Fibroblast of lung (primary cell): ENCODE data around the gene CMTM7. TPM values are rescaled to one million over a fixed set of nuclear protein-coding genes. Genes with fewer than 3 reads are reported as not detected.

Experiments used
- DNase-seq, 2 donors: peaks; one replicate each; pipeline versions ENCODE4 v3.0.0 to v3.0.0-alpha.2; 2010; ENCODE audit warnings: low read depth in 2 of 2
- H2AFZ ChIP-seq: 2 replicates; pipeline ENCODE4 v1.5.1; 2012; ENCODE audit warnings: low read length, control low read depth, inconsistent platforms
- H3K27ac ChIP-seq: 2 replicates; pipeline ENCODE4 v1.5.1; 2011; ENCODE audit warnings: low read length, control low read depth; ENCODE audit not compliant: insufficient read depth
- H3K27me3 ChIP-seq: 2 replicates; pipeline ENCODE4 v1.5.1; 2011; ENCODE audit warnings: mild to moderate bottlenecking, low read length; ENCODE audit not compliant: control insufficient read depth, insufficient read depth
- H3K36me3 ChIP-seq: 2 replicates; pipeline ENCODE4 v1.5.1; 2011; ENCODE audit warnings: low read length; ENCODE audit not compliant: control insufficient read depth, insufficient read depth
- H3K4me1 ChIP-seq: 2 replicates; pipeline ENCODE4 v1.5.1; 2011; ENCODE audit warnings: low read length; ENCODE audit not compliant: control insufficient read depth, insufficient read depth; ENCODE audit errors: extremely low read depth
- H3K4me2 ChIP-seq: 2 replicates; pipeline ENCODE4 v1.5.1; 2011; ENCODE audit warnings: low read length, control low read depth; ENCODE audit not compliant: insufficient read depth; ENCODE audit errors: extremely low read depth
- H3K4me3 ChIP-seq, 4 experiments: fragments of 200-600 bp in 1 of 4; sonication (generic) in 1 of 4; replicated peaks in 1 of 4; 2 replicates each; pipeline ENCODE4 v1.5.1; 2011 to 2016; ENCODE audit warnings: low read length in 4 of 4, low read depth in 3 of 4, mild to moderate bottlenecking in 3 of 4, control low read depth in 2 of 4, inconsistent platforms in 1 of 4, mixed read lengths in 1 of 4; ENCODE audit not compliant: insufficient read depth in 1 of 4; ENCODE audit errors: control extremely low read depth in 1 of 4
- H3K79me2 ChIP-seq: 2 replicates; pipeline ENCODE4 v1.5.1; 2012; ENCODE audit warnings: mild to moderate bottlenecking, low read length, inconsistent platforms; ENCODE audit not compliant: control insufficient read depth, insufficient read depth
- H3K9ac ChIP-seq: 2 replicates; pipeline ENCODE4 v1.5.1; 2011; ENCODE audit warnings: mild to moderate bottlenecking, low read length, control low read depth; ENCODE audit not compliant: insufficient read depth
- H3K9me3 ChIP-seq: 2 replicates; pipeline ENCODE4 v1.5.1; 2012; ENCODE audit warnings: low read depth, low read length; ENCODE audit not compliant: control insufficient read depth, insufficient read depth
- H4K20me1 ChIP-seq: 2 replicates; pipeline ENCODE4 v1.5.1; 2011; ENCODE audit warnings: low read length; ENCODE audit not compliant: control insufficient read depth, insufficient read depth; ENCODE audit errors: extremely low read depth
- CTCF ChIP-seq, 2 donors: IDR thresholded peaks in 1 of 2; conservative IDR thresholded peaks in 1 of 2; 1 replicate in 1 of 2; 2 replicates in 1 of 2; pipeline ENCODE4 v1.5.1; 2011 to 2012; ENCODE audit warnings: low read length in 2 of 2, control low read depth in 1 of 2, inconsistent platforms in 1 of 2, low read depth in 1 of 2, mild to moderate bottlenecking in 1 of 2
- EZH2 ChIP-seq: IDR thresholded peaks from 2 replicates; pipeline ENCODE4 v1.5.1; 2012; ENCODE audit warnings: low read length, control low read depth, mild to moderate bottlenecking; ENCODE audit errors: missing control alignments
- polyA plus RNA-seq, 2 donors: library from polyadenylated mRNA; depleted of rRNA in 1 of 2; stranded (reverse) in 1 of 2; unstranded in 1 of 2; fragments of >200 nt; gene quantifications; 2 replicates each; pipeline ENCODE4 v1.2.1, GENCODE V29; 2011 to 2012; ENCODE audit warnings: missing spikeins in 1 of 2
- total RNA-seq: library from RNA; depleted of rRNA; stranded (reverse); fragments of >200 nt; gene quantifications from 2 replicates; pipeline ENCODE4 v1.2.1, GENCODE V29; 2014

CMTM7 gene
- total and polyA plus RNA-seq, 2 donors (not counting 1 experiment from before 2014, with no cell fraction given), result 3.5 to 9.3 TPM

- Histone ChIP-seq H3K4me3 (no peak overlapping the region), H3K27ac (no peak overlapping the region), H3K4me2 (no peak overlapping the region), H2AFZ (no peak overlapping the region), H3K9ac (no peak overlapping the region), H3K27me3 (no peaks in the 10 kb centered on the region), H3K9me3 (no peaks in the 10 kb centered on the region), H3K36me3 (peaks cover 2% of the 10 kb centered on the region), H3K4me1 (no peaks in the 10 kb centered on the region), H4K20me1 (no peaks in the 10 kb centered on the region), H3K79me2 (peaks cover under 1% of the 10 kb centered on the region)
- TF ChIP-seq EZH2 (no peak), CTCF (conservative IDR thresholded peaks at IDR 0.05 in 1 of 2, IDR thresholded peaks at IDR 0.05 in 1 of 2; ENCODE audit: low read depth in 1 of 2, low read length in 2 of 2) (no peak)
- no peak for DNase-seq
Measured at GRCh38 chr3:32488474-32489008, 96.9 kb downstream of the CMTM7 start.

DNA sequence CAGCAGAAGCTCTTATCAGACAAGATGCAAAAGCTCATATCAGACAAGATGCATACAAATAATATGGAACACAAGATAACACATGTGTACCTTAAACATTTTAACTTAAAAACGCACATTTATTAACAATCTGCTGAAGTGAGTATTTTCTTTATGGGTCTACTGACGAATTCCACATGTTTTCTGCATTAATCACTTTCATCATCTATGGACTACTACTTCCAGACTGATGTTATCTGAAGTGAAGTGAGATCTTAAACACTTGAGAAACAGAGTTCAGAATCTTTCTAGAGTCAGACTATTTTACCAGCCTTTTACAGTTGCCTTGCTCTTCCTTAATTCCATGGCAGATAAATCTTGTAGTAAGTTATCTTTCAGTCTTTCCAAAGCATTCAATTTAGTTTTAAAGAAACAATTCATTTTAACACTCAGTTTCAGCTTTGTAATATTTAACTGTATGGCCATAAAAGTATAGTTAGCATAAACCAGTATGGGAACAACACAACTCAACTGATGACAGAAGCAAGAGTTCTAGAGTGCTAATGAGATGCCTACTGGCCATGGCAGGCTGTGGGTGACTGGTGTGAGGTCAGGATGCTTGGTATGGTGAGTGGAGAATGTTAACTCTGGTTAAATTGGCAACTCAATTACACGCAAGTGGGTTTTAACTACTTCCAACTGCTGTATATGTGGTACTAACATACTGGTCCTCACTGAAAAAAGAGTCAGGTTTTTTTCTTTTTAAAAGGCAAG is 101.2 kb downstream of the CMTM7 start:
- Histone ChIP-seq H3K27me3 (no peaks in the 10 kb centered on the region), H3K4me1 (no peaks in the 10 kb centered on the region), H3K4me2 (no peak overlapping the region), H3K27ac (no peak overlapping the region), H3K4me3 (no peak overlapping the region), H3K9me3 (no peaks in the 10 kb centered on the region), H3K36me3 (no peaks in the 10 kb centered on the region), H3K79me2 (peaks cover 4% of the 10 kb centered on the region), H3K9ac (no peak overlapping the region), H2AFZ (no peak overlapping the region), H4K20me1 (no peaks in the 10 kb centered on the region)
- DNase-seq, result peak in 1 of 2 donors; percentile 66
- TF ChIP-seq CTCF (conservative IDR thresholded peaks at IDR 0.05 in 1 of 2, IDR thresholded peaks at IDR 0.05 in 1 of 2; ENCODE audit: low read depth in 1 of 2, low read length in 2 of 2) (no peak), EZH2 (no peak)

- TF ChIP-seq EZH2, result no peak
- no peak for TF ChIP-seq CTCF (conservative IDR thresholded peaks at IDR 0.05 in 1 of 2, IDR thresholded peaks at IDR 0.05 in 1 of 2; ENCODE audit: low read depth in 1 of 2, low read length in 2 of 2)
- peak in 1 of 2 donors; percentile 65 for DNase-seq
- H3K36me3 ChIP-seq, result no peaks in the 10 kb centered on the region
- no peaks in the 10 kb centered on the region for H4K20me1 ChIP-seq
- H3K9ac ChIP-seq, result no peak overlapping the region
- no peak overlapping the region for H2AFZ ChIP-seq
- no peaks in the 10 kb centered on the region for H3K4me1 ChIP-seq
- no peaks in the 10 kb centered on the region for H3K27me3 ChIP-seq
- no peaks in the 10 kb centered on the region for H3K9me3 ChIP-seq
- no peak overlapping the region for H3K4me3 ChIP-seq
- H3K4me2 ChIP-seq, result no peak overlapping the region
- no peak overlapping the region for H3K27ac ChIP-seq
- H3K79me2 ChIP-seq, result peaks cover 4% of the 10 kb centered on the region
Measured at GRCh38 chr3:32493437-32494414, 102.1 kb downstream of the CMTM7 start.
